ENCODE measurements around the gene RAPGEF6. TPM values are rescaled to one million over a fixed set of nuclear protein-coding genes. Genes with fewer than 3 reads are reported as not detected.
"Not testable (repeated sequence)": the region's sequence is repeated elsewhere in the genome, so short reads cannot be mapped to it uniquely, and the experiment has no call there.

Gene RAPGEF6
- total RNA-seq, 2 donors from 2014 or later: 16.5 to 50.0 TPM

DNA sequence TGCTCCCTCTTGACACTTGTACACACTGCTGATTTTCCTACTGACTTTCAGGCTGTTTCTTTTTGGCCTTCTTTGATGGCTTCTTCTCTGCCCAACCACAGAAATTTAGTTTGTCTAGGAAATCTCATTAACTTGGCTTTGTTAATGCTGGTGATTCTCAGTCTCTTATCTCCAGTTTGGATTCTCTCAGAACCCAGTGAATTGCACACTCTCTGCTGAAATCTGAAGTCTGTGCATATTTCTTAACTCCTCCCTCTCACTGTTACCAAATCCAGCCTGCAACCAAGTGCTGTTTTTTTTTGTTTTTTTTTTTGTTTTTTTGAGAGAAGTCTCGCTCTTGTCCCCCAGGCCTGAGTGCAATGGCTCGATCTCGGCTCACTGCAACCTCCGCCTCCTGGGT is 254.0 kb downstream of the RAPGEF6 start:
- Histone ChIP-seq H3K27me3 (replicated peaks; ENCODE audit: insufficient read depth) (no peaks in the 10 kb centered on the region), H3K27ac (no peak overlapping the region), H3K4me3 (no peak overlapping the region), H3K36me3 (no peaks in the 10 kb centered on the region), H3K4me1 (ENCODE audit: control insufficient read depth in 1 of 2, low read depth in 2 of 2) (peaks cover 34 to 48% of the 10 kb centered on the region in 2 donors), H3K9me3 (no peaks in the 10 kb centered on the region)
- TF ChIP-seq, protein P1, sequence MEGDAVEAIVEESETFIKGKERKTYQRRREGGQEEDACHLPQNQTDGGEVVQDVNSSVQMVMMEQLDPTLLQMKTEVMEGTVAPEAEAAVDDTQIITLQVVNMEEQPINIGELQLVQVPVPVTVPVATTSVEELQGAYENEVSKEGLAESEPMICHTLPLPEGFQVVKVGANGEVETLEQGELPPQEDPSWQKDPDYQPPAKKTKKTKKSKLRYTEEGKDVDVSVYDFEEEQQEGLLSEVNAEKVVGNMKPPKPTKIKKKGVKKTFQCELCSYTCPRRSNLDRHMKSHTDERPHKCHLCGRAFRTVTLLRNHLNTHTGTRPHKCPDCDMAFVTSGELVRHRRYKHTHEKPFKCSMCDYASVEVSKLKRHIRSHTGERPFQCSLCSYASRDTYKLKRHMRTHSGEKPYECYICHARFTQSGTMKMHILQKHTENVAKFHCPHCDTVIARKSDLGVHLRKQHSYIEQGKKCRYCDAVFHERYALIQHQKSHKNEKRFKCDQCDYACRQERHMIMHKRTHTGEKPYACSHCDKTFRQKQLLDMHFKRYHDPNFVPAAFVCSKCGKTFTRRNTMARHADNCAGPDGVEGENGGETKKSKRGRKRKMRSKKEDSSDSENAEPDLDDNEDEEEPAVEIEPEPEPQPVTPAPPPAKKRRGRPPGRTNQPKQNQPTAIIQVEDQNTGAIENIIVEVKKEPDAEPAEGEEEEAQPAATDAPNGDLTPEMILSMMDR (IDR thresholded peaks at IDR 0.05): no peak
- DNase-seq (ENCODE audit: low spot score) (no peak), ATAC-seq (ENCODE audit: insufficient number of reproducible peaks, low FRiP score, low read depth) (no peak)

DNA sequence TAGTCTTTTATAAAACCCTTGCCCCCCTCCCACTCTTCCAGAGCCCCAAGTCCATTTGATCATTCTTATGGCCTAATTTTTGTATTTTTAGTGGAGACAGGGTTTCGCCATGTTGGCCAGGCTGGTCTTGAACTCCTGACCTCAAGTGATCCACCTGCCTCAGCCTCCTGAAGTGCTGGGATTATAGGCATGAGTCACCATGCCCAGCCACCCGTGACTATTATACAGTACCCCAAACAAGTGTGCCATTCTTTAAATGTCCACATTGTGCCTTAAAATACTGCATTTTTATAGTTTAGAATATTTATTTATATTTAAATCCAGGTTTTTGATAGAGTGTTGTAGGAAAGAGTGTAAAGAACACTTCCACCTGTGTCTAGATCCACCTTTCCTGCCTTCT is 254.8 kb downstream of the RAPGEF6 start:
- Histone ChIP-seq H3K27ac (peak overlapping the region in 1 of 2 donors; percentile 12), H3K4me1 (ENCODE audit: control insufficient read depth in 1 of 2, low read depth in 2 of 2) (peaks cover 31 to 51% of the 10 kb centered on the region in 2 donors)
- H3K4me3 ChIP-seq; H3K36me3 ChIP-seq; DNase-seq (ENCODE audit: low spot score); H3K27me3 ChIP-seq (replicated peaks; ENCODE audit: insufficient read depth); ATAC-seq (ENCODE audit: insufficient number of reproducible peaks, low FRiP score, low read depth); H3K9me3 ChIP-seq: not testable (repeated sequence)

DNA sequence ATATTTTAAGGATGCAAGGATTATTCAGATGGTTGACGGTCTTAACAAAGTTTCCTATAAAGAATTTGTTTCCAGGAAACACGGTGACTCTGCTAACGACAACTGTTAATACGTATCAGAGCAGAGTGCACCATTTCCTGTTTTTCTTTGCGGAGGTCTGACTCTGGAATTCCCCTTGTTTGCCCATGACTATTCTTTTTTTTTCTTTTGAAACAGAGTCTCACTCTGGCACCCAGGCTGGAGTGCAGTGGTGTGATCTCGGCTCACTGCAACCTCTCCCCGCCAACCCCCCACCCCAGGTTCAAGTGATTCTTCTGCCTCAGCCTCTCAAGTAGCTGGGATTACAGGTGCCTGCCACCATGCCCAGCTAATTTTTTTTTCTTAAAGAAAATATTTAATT is 255.3 kb downstream of the RAPGEF6 start:
- TF ChIP-seq, protein P1 (IDR thresholded peaks at IDR 0.05): no peak
- peak; percentile 11 for ATAC-seq (ENCODE audit: insufficient number of reproducible peaks, low FRiP score, low read depth)
- H3K4me1 ChIP-seq (ENCODE audit: control insufficient read depth in 1 of 2, low read depth in 2 of 2): peaks cover 27 to 51% of the 10 kb centered on the region in 2 donors
- H3K27me3 ChIP-seq (replicated peaks; ENCODE audit: insufficient read depth): no peaks in the 10 kb centered on the region
- DNase-seq (ENCODE audit: low spot score): no peak
- H3K9me3 ChIP-seq: no peaks in the 10 kb centered on the region
- H3K4me3 ChIP-seq: peak overlapping the region; percentile 18
- H3K36me3 ChIP-seq: no peaks in the 10 kb centered on the region
- peak overlapping the region; percentile 12 to 32 for H3K27ac ChIP-seq

DNA sequence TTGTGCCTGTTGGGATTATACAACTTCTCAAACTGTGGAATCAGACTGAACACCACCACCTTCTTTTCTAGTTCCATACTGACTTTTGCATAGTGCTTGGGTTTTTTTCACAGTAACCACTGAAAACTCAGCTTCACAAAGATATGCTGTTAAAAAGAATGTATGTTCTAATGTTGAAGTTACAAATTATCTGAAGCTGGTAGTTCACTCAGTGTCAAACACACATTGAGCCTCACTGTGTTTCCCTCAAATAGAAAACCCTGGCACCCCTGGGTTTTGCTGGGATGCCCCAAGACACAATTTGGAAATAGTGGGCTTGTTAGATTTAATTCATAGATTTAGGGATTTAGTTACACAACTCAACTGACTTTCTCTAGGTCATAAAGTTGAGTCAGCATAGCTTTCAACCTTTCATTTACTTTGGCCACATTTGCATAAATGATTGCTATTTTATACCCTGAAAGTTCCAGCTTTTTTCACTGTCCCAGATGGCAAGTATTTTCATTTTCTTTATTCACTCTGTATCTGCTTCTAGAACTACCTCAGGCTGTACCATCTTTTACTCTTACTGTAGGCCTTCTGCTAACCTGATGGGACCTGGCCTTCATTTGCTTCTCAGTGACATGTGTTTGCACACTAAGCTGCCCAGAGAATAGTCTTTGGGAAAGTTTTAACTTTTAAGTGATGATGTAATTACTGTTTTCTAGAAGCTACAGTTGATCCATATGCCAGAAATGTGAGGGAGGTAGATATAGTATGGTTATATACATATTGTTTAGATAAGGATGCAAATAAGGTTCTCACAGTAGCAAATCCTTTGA is 256.1 kb downstream of the RAPGEF6 start:
- no peaks in the 10 kb centered on the region for H3K9me3 ChIP-seq
- no peaks in the 10 kb centered on the region for H3K36me3 ChIP-seq
- H3K4me1 ChIP-seq (ENCODE audit: control insufficient read depth in 1 of 2, low read depth in 2 of 2): peaks cover 27 to 47% of the 10 kb centered on the region in 2 donors
- H3K4me3 ChIP-seq: no peak overlapping the region
- peak overlapping the region; percentile 12 to 32 for H3K27ac ChIP-seq
- DNase-seq (ENCODE audit: low spot score) (no peak), ATAC-seq (ENCODE audit: insufficient number of reproducible peaks, low FRiP score, low read depth) (no peak)
- no peaks in the 10 kb centered on the region for H3K27me3 ChIP-seq (replicated peaks; ENCODE audit: insufficient read depth)
- TF ChIP-seq, protein P1 (IDR thresholded peaks at IDR 0.05): no peak

DNA sequence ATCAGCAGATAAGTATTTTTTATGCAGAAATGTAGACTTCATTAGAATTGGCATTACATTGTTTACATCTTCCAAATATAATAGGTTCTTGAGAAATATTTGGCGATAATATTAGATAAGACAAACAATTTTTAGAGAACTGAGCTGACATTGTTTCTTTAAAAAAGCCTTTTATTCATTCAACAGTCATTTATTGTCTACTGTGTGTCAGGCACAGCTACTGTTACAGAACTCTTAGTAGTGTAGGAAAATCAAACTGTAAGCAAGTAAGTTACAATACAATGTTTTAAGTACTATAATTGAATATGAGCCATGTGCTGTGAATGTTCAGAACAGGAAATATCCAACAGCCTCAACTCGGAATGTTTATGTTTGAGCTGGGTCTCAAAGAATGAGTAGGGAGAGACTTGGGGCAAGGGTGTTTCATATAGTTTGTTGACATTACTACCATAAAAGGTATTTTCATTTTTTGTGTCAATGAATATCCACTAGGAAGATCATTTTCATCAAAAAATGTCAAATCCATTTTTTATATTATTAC is 257.2 kb downstream of the RAPGEF6 start:
- TF ChIP-seq, protein P1 (IDR thresholded peaks at IDR 0.05): no peak

More for the DNA sequence above, 257.2 kb downstream of the RAPGEF6 start:
- Histone ChIP-seq H3K4me1 (ENCODE audit: control insufficient read depth in 1 of 2, low read depth in 2 of 2) (peaks cover 27 to 47% of the 10 kb centered on the region in 2 donors), H3K27ac (no peak overlapping the region), H3K4me3 (no peak overlapping the region), H3K27me3 (replicated peaks; ENCODE audit: insufficient read depth) (no peaks in the 10 kb centered on the region), H3K9me3 (no peaks in the 10 kb centered on the region), H3K36me3 (no peaks in the 10 kb centered on the region)
- no peak for ATAC-seq (ENCODE audit: insufficient number of reproducible peaks, low FRiP score, low read depth)
- no peak for DNase-seq (ENCODE audit: low spot score)

Data from thoracic aorta (tissue), 2 donors.